Measurements from ENCODE around the gene SLC36A3. TPM values are rescaled to one million over a fixed set of nuclear protein-coding genes. Genes with fewer than 3 reads are reported as not detected.

Gene SLC36A3
- total RNA-seq, 1 experiment from 2014 or later: not detected

GRCh38 chr5:151332857-151333256, 29.3 kb upstream of the SLC36A3 start:
- peaks cover 2% of the 10 kb centered on the region; the same call in 1 of the 2 replicates for H3K27me3 Mint-ChIP-seq (ENCODE audit: low read depth)
- no peak overlapping the region for H3K27ac Mint-ChIP-seq
- ChIA-PET POLR2A (no interaction called here), CTCF (interaction anchor here (1.1 kb wide), 1 partner anchor 13 kb away, joined by 3 read pairs; no protein-coding TSS in a partner anchor)
- H3K36me3 Mint-ChIP-seq: no peaks in the 10 kb centered on the region
- H3K4me3 Mint-ChIP-seq: no peak overlapping the region
- no peaks in the 10 kb centered on the region for H3K4me1 Mint-ChIP-seq
- ATAC-seq (no peak), DNase-seq (ENCODE audit: low spot score) (no peak)
- TF ChIP-seq ESRRA (CRISPR knock-in tag; IDR thresholded peaks at IDR 0.05; ENCODE audit: borderline replicate concordance): no peak
- TF ChIP-seq SOX15 (CRISPR knock-in tag; IDR thresholded peaks at IDR 0.05): no peak
- TF ChIP-seq E2F1 (CRISPR knock-in tag; IDR thresholded peaks at IDR 0.05): no peak
- TF ChIP-seq TCF7 (CRISPR knock-in tag; IDR thresholded peaks at IDR 0.05; ENCODE audit: low read depth): no peak
- TF ChIP-seq JUN (CRISPR knock-in tag; IDR thresholded peaks at IDR 0.05): no peak
- TF ChIP-seq CBFB (CRISPR knock-in tag; IDR thresholded peaks at IDR 0.05; ENCODE audit: low read depth): no peak
- no peak for TF ChIP-seq ATF6 (CRISPR knock-in tag; IDR thresholded peaks at IDR 0.05)
- no peak for TF ChIP-seq ZNF423 (CRISPR knock-in tag; IDR thresholded peaks at IDR 0.05)
- no peak for TF ChIP-seq ZNF138 (CRISPR knock-in tag; conservative IDR thresholded peaks at IDR 0.05)
- TF ChIP-seq MYBL2 (CRISPR knock-in tag; IDR thresholded peaks at IDR 0.05): no peak
- TF ChIP-seq ZNF232 (CRISPR knock-in tag; IDR thresholded peaks at IDR 0.05): no peak
- no peak for TF ChIP-seq CDX4 (CRISPR knock-in tag; IDR thresholded peaks at IDR 0.05; ENCODE audit: borderline replicate concordance)
- H3K9me3 Mint-ChIP-seq: no peaks in the 10 kb centered on the region

GRCh38 chr5:151328734-151329133, 25.2 kb upstream of the SLC36A3 start:
- no peak overlapping the region for H3K27ac Mint-ChIP-seq
- CTCF ChIA-PET: no interaction called here
- ATAC-seq (no peak), DNase-seq (ENCODE audit: low spot score) (no peak)
- H3K9me3 Mint-ChIP-seq: peaks cover 6% of the 10 kb centered on the region; the same call in 1 of the 2 replicates
- no peak overlapping the region for H3K4me3 Mint-ChIP-seq
- H3K36me3 Mint-ChIP-seq: no peaks in the 10 kb centered on the region
- TF ChIP-seq ZNF121 (CRISPR knock-in tag; IDR thresholded peaks at IDR 0.05) (no peak), CREM (CRISPR knock-in tag; IDR thresholded peaks at IDR 0.05) (no peak), NFE2L1 (CRISPR knock-in tag; IDR thresholded peaks at IDR 0.05) (no peak), NFATC4 (CRISPR knock-in tag; IDR thresholded peaks at IDR 0.05) (no peak), CTCF (IDR thresholded peaks at IDR 0.05) (no peak), ATF6 (CRISPR knock-in tag; IDR thresholded peaks at IDR 0.05) (no peak), ATF2 (CRISPR knock-in tag; IDR thresholded peaks at IDR 0.05; ENCODE audit: borderline replicate concordance, low read depth) (no peak), FOXP1 (CRISPR knock-in tag; IDR thresholded peaks at IDR 0.05; ENCODE audit: borderline replicate concordance) (no peak), CREB1 (CRISPR knock-in tag; IDR thresholded peaks at IDR 0.05) (no peak)
- H3K4me1 Mint-ChIP-seq: peaks cover 12% of the 10 kb centered on the region
- H3K27me3 Mint-ChIP-seq (ENCODE audit: low read depth): peaks cover 2% of the 10 kb centered on the region; the same call in 1 of the 2 replicates
- POLR2A ChIA-PET: no interaction called here

Data from WTC11 (cell line).